ENCODE results near the gene QPRT. TPM values are rescaled to one million over a fixed set of nuclear protein-coding genes. Genes with fewer than 3 reads are reported as not detected.

Gene QPRT
- total and polyA plus RNA-seq, 2 donors (not counting 3 experiments of a cell fraction or from before 2014, with no cell fraction given): 0.40 to 0.44 TPM

DNA sequence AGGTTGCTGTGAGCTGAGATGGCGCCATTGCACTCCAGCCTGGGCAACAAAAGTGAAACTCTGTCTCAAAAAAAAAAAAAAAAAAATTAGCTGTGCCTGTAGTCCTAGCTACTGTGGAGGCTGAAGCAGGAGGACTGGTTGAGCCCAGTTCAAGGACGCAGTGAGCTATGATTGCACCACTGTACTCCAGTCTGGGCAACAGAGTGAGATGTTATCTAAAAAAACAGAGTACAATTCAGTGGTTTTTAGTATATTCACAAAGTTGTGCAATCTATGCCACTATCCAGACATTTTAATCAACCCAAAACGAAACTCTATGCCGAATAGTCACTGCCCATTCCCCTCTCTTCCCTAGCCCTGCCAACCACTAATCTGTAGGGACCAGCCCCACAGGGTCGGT, 41.7 kb downstream of the QPRT start:
- BruUV-seq (replicated peaks): no TSS peak
- ChIA-PET CTCF (interaction anchor here (0.7 to 5.4 kb wide), 5 partner anchors 9 to 29 kb away, joined by 3 to 76 read pairs (median 3); no protein-coding TSS in a partner anchor), POLR2A (interaction anchor here (0.7 kb wide), 1 partner anchor 112 kb away, joined by 3 read pairs; no protein-coding TSS in a partner anchor)
- FAIRE-seq (no peak), DNase-seq (ENCODE audit: low read depth, low spot score) (no peak)
- Histone ChIP-seq H4K20me1 (replicated peaks; ENCODE audit: control insufficient read depth, extremely low read depth, insufficient read depth, low read length) (no peaks in the 10 kb centered on the region), H3K4me3 (replicated peaks in 1 of 3; ENCODE audit: insufficient read depth in 1 of 3, low read depth in 1 of 3, low read length in 3 of 3) (no peak overlapping the region), H3K27me3 (ENCODE audit: control insufficient read depth in 2 of 2, insufficient read depth in 2 of 2, low read length in 2 of 2) (no peaks in the 10 kb centered on the region), H2AFZ (ENCODE audit: low read depth, low read length) (no peak overlapping the region), H3K9me1 (replicated peaks; ENCODE audit: control insufficient read depth, extremely low read depth, insufficient read depth, low read length) (no peaks in the 10 kb centered on the region), H3K36me3 (ENCODE audit: control insufficient read depth in 2 of 2, extremely low read depth in 1 of 2, insufficient read depth in 2 of 2, low read length in 2 of 2) (no peaks in the 10 kb centered on the region), H3K4me1 (ENCODE audit: control insufficient read depth, extremely low read depth, insufficient read depth, low read length) (no peaks in the 10 kb centered on the region), H3K9ac (replicated peaks; ENCODE audit: extremely low read depth, insufficient read depth, low read length) (no peak overlapping the region), H3K27ac (ENCODE audit: insufficient read depth, low read depth, low read length) (no peak overlapping the region), H3K79me2 (ENCODE audit: control insufficient read depth, insufficient read depth, low read length) (no peaks in the 10 kb centered on the region), H3K9me3 (replicated peaks; ENCODE audit: control insufficient read depth, insufficient read depth, low read length) (no peaks in the 10 kb centered on the region), H3K4me2 (ENCODE audit: insufficient read depth, low read length) (no peak overlapping the region)
- TF ChIP-seq MYC (IDR thresholded peaks at IDR 0.05; ENCODE audit: low read depth, low read length) (no peak), JUN (IDR thresholded peaks at IDR 0.05; ENCODE audit: borderline replicate concordance, insufficient read depth, insufficient read length, low read depth) (no peak), EZH2 (IDR thresholded peaks at IDR 0.05; ENCODE audit: borderline replicate concordance, low read depth, low read length, severe bottlenecking) (no peak), GATA2 (IDR thresholded peaks at IDR 0.05; ENCODE audit: insufficient read depth, insufficient read length, low read depth, low read length) (no peak), POLR2A (IDR thresholded peaks at IDR 0.05; ENCODE audit: low read depth, low read length) (no peak), POLR2AphosphoS5 (IDR thresholded peaks at IDR 0.05; ENCODE audit: insufficient read depth, low read depth, low read length) (no peak), FOS (IDR thresholded peaks at IDR 0.05; ENCODE audit: borderline replicate concordance, insufficient read depth, low read length) (no peak)
- TF ChIP-seq, protein P1, sequence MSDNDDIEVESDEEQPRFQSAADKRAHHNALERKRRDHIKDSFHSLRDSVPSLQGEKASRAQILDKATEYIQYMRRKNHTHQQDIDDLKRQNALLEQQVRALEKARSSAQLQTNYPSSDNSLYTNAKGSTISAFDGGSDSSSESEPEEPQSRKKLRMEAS (IDR thresholded peaks at IDR 0.05; ENCODE audit: insufficient read depth, insufficient read length): no peak
- dilution Hi-C loops (cut with MboI; ENCODE audit: extremely low pct_ligation_motif_present, low sequenced_read_pairs) (no loop called here), intact Hi-C loops (cut with micrococcal nuclease) (loop anchor here (1.0 to 2.0 kb wide), 2 partner anchors 20 to 28 kb away; no protein-coding TSS in a partner anchor)

Measured in endothelial cell of umbilical vein (primary cell).